Neural crest cell (in vitro differentiated cells): Measurements from ENCODE around the gene VASN. TPM values are rescaled to one million over a fixed set of nuclear protein-coding genes. Genes with fewer than 3 reads are reported as not detected.
A peak's percentile ranks its signal among the peaks of the same experiment; 100 is the strongest.

Experiments used
- DNase-seq: peaks from one replicate; pipeline ENCODE4 v3.0.0; 2021; ENCODE audit warnings: low read depth, mixed read lengths, low spot score
- H3K27ac Mint-ChIP-seq: one replicate; pipeline ENCODE4 v1.8.0; 2021; ENCODE audit warnings: mild to moderate bottlenecking, mixed read lengths; ENCODE audit not compliant: unreplicated experiment
- H3K27me3 Mint-ChIP-seq: 2 replicates; pipeline ENCODE4 v1.8.0; 2021; ENCODE audit warnings: low read depth, mild to moderate bottlenecking, mixed read lengths
- H3K36me3 Mint-ChIP-seq: 2 replicates; pipeline ENCODE4 v1.8.0; 2021; ENCODE audit warnings: low read depth, mild to moderate bottlenecking, mixed read lengths
- H3K4me1 Mint-ChIP-seq: 2 replicates; pipeline ENCODE4 v1.8.0; 2021; ENCODE audit warnings: mixed read lengths
- H3K4me3 Mint-ChIP-seq: one replicate; pipeline ENCODE4 v1.8.0; 2021; ENCODE audit warnings: mild to moderate bottlenecking, mixed read lengths
- H3K9me3 Mint-ChIP-seq: 2 replicates; pipeline ENCODE4 v1.8.0; 2021; ENCODE audit warnings: mixed read lengths
- CTCF ChIP-seq: fragments of 200-600 bp; sonication (generic); conservative IDR thresholded peaks from 2 replicates; pipeline ENCODE4 v1.5.0; 2021; ENCODE audit warnings: antibody characterized with exemption, mild to moderate bottlenecking
- total RNA-seq: library from RNA; stranded (reverse); gene quantifications from 2 replicates; pipeline ENCODE4 v1.2.1, GENCODE V29; 2021

The VASN gene
- total RNA-seq, 1 donor from 2014 or later = 1.2 TPM

- Mint-ChIP-seq H3K4me3 (peak within 1 kb of the TSS; percentile 94), H3K27ac (no peak within 1 kb of the TSS), H3K9me3 (no peaks in the 10 kb centered on the region), H3K4me1 (peaks cover 24% of the 10 kb centered on the region), H3K27me3 (peaks cover 8% of the 10 kb centered on the region), H3K36me3 (no peaks in the 10 kb centered on the region)
- peak; percentile 87 for DNase-seq
- TF ChIP-seq CTCF = peak; percentile 4
These were observed 44.8 kb downstream of the VASN start, which contains the start of gene CORO7 for GRCh38 chr16:4416200-4417032. CORO7 (minus strand) TSS chr16:4416596; CDS start chr16:4416518, 78 bp downstream.

GRCh38 chr16:4419402-4419959 is 47.8 kb downstream of the VASN start:
- no peaks in the 10 kb centered on the region for H3K36me3 Mint-ChIP-seq
- H3K27me3 Mint-ChIP-seq = peaks cover 8% of the 10 kb centered on the region
- no peak for TF ChIP-seq CTCF
- H3K27ac Mint-ChIP-seq = no peak overlapping the region
- peaks cover 13% of the 10 kb centered on the region for H3K4me1 Mint-ChIP-seq
- peak overlapping the region; percentile 56 for H3K4me3 Mint-ChIP-seq
- no peaks in the 10 kb centered on the region for H3K9me3 Mint-ChIP-seq
- no peak for DNase-seq

- Mint-ChIP-seq H3K27ac (no peak overlapping the region), H3K4me3 (peak overlapping the region; percentile 78), H3K9me3 (no peaks in the 10 kb centered on the region), H3K4me1 (peaks cover 14% of the 10 kb centered on the region), H3K36me3 (no peaks in the 10 kb centered on the region), H3K27me3 (peaks cover 8% of the 10 kb centered on the region)
- no peak for DNase-seq
- TF ChIP-seq CTCF = no peak
These were observed 49.0 kb downstream of the VASN start for GRCh38 chr16:4420505-4421105.

DNA sequence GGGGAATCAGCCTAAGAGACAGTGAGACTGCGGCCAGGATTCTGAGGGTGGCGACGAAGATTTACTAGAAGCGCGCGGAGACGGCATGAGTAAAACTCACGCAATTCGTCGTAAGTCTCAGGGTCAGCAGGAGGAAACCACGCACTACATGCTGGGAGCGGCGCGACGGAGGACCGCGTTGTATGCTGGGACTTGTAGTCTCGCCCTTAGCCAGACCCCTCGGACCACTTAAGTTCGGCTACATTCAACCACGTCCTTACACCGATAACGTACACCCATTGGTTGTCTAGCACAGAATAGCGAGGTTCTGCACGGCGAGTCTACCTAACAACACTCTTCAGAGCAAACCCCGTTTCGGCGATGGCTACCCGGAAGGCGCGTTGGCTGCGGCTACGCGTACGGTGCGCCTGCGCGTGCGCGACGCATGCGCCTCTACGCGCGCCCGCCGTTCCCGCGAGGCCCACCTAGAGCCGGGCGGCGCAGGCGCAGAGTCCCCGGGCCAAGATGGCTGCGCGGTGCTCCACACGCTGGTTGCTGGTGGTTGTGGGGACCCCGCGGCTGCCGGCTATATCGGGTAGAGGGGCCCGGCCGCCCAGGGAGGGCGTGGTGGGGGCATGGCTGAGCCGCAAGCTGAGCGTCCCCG is 53.9 kb downstream of the VASN start, which contains the start of gene DNAJA3:
DNAJA3 (plus strand) TSS at position 491 of the 643 bp plus-strand sequence; CDS start at position 505, 14 bp downstream.
- H3K9me3 Mint-ChIP-seq = no peaks in the 10 kb centered on the region
- peak within 1 kb of the TSS; percentile 99 for H3K27ac Mint-ChIP-seq
- H3K36me3 Mint-ChIP-seq = peaks cover 3% of the 10 kb centered on the region
- DNase-seq = peak; percentile 81
- H3K4me3 Mint-ChIP-seq = peak within 1 kb of the TSS; percentile 97
- peaks cover 29% of the 10 kb centered on the region for H3K4me1 Mint-ChIP-seq
- no peaks in the 10 kb centered on the region for H3K27me3 Mint-ChIP-seq
- no peak for TF ChIP-seq CTCF

- no peaks in the 10 kb centered on the region for H3K27me3 Mint-ChIP-seq
- peaks cover 29% of the 10 kb centered on the region for H3K4me1 Mint-ChIP-seq
- H3K36me3 Mint-ChIP-seq = peaks cover 5% of the 10 kb centered on the region
- H3K4me3 Mint-ChIP-seq = peak overlapping the region; percentile 97
- peak overlapping the region; percentile 83 for H3K27ac Mint-ChIP-seq
- DNase-seq = no peak
- no peak for TF ChIP-seq CTCF
- H3K9me3 Mint-ChIP-seq = no peaks in the 10 kb centered on the region
These were observed 54.5 kb downstream of the VASN start for GRCh38 chr16:4426021-4426684.
